T-cell (primary cell): ENCODE data around the gene NEMP2. TPM values are rescaled to one million over a fixed set of nuclear protein-coding genes. Genes with fewer than 3 reads are reported as not detected.

Experiments used
- ATAC-seq, 4 experiments: fragments of 200-7000 bp in 3 of 4; fragments of 150-1000 bp in 1 of 4; cut with Tn5 transposase; replicated peaks in 1 of 4; 1 replicate in 3 of 4; 2 replicates in 1 of 4; pipeline ENCODE4 v1.10.0; 2021; ENCODE audit warnings: moderate library complexity in 3 of 4, mild to moderate bottlenecking in 2 of 4, moderate number of reproducible peaks in 1 of 4
- CTCF ChIA-PET, 2 donors: fragments of 300-600 bp; sonication (Branson Sonifier 250); formaldehyde crosslinking; loops; one replicate each; lab custom pipeline; 2022; ENCODE audit warnings: antibody characterized with exemption in 2 of 2; lab: Charles Lee
- POLR2A ChIA-PET, 2 donors: fragments of 300-600 bp; sonication (Branson Sonifier 250); formaldehyde crosslinking; loops; one replicate each; lab custom pipeline; 2022; ENCODE audit warnings: antibody characterized with exemption in 2 of 2; lab: Charles Lee
- DNase-seq, 35 experiments: peaks; one replicate each; pipeline versions ENCODE4 v3.0.0 to v3.0.0-alpha.2; 2013 to 2023
- H3K27ac ChIP-seq: one replicate; pipeline ENCODE4 v1.5.1; 2013; ENCODE audit warnings: low read length
- H3K27me3 ChIP-seq, 2 experiments: replicated peaks in 1 of 2; 1 replicate in 1 of 2; 2 replicates in 1 of 2; pipeline versions ENCODE4 v1.6.1 to v1.7.0; 2013; ENCODE audit warnings: low read length in 1 of 2, mixed read lengths in 1 of 2; ENCODE audit not compliant: control insufficient read depth in 2 of 2, insufficient read depth in 2 of 2; ENCODE audit errors: extremely low read depth in 1 of 2
- H3K36me3 ChIP-seq, 2 donors: 1 replicate in 1 of 2; 2 replicates in 1 of 2; pipeline versions ENCODE4 v1.6.1 to v1.7.0; 2013; ENCODE audit warnings: low read length in 1 of 2; ENCODE audit not compliant: control insufficient read depth in 2 of 2, insufficient read depth in 1 of 2; ENCODE audit errors: extremely low read depth in 1 of 2
- H3K4me1 ChIP-seq, 2 experiments: 1 replicate in 1 of 2; 2 replicates in 1 of 2; pipeline versions ENCODE4 v1.6.1 to v1.7.0; 2013; ENCODE audit warnings: low read length in 2 of 2, mixed read lengths in 1 of 2; ENCODE audit not compliant: insufficient read depth in 2 of 2, control insufficient read depth in 1 of 2; ENCODE audit errors: extremely low read depth in 1 of 2
- H3K4me3 ChIP-seq, 2 donors: 1 replicate in 1 of 2; 2 replicates in 1 of 2; pipeline versions ENCODE4 v1.5.1 to v1.7.0; 2013; ENCODE audit warnings: mild to moderate bottlenecking in 2 of 2, low read length in 1 of 2, moderate library complexity in 1 of 2; ENCODE audit not compliant: control insufficient read depth in 1 of 2; ENCODE audit errors: extremely low read depth in 1 of 2
- H3K9me3 ChIP-seq: 2 replicates; pipeline ENCODE4 v1.7.0; 2013
- H3K27ac Mint-ChIP-seq, 2 donors: one replicate each; pipeline ENCODE4 v1.8.0; 2020 to 2021; ENCODE audit warnings: mild to moderate bottlenecking in 2 of 2, mixed read lengths in 2 of 2
- H3K27me3 Mint-ChIP-seq, 2 donors: one replicate each; pipeline ENCODE4 v1.8.0; 2021 to 2022; ENCODE audit warnings: mixed read lengths in 2 of 2
- H3K36me3 Mint-ChIP-seq: one replicate; pipeline ENCODE4 v1.8.0; 2021; ENCODE audit warnings: mixed read lengths
- H3K4me1 Mint-ChIP-seq, 3 donors: one replicate each; pipeline ENCODE4 v1.8.0; 2020 to 2022; ENCODE audit warnings: mixed read lengths in 3 of 3, mild to moderate bottlenecking in 1 of 3
- H3K4me3 Mint-ChIP-seq, 3 donors: one replicate each; pipeline ENCODE4 v1.8.0; 2020 to 2022; ENCODE audit warnings: mild to moderate bottlenecking in 3 of 3, mixed read lengths in 3 of 3, moderate library complexity in 3 of 3
- H3K9me3 Mint-ChIP-seq, 3 donors: one replicate each; pipeline ENCODE4 v1.8.0; 2020 to 2022; ENCODE audit warnings: mixed read lengths in 3 of 3
- WGBS: methylation state at CpG from one replicate; pipeline ENCODE4 v1.1.5; 2013; ENCODE audit warnings: missing lambda C conversion rate; ENCODE audit not compliant: insufficient coverage; 5-methylcytosine and 5-hydroxymethylcytosine counted together
- total RNA-seq, 35 experiments: library from RNA in 6 of 35; stranded (reverse) in 6 of 35; fragments of 120-200 nt in 1 of 35; gene quantifications; one replicate each; pipeline versions ENCODE4 v1.2.1 to v1.2.4 and lab custom pipeline; 2013 to 2026

Gene NEMP2
- total RNA-seq, 5 donors from 2014 or later (not counting 1 experiment from before 2014, with no cell fraction given): 11.1 to 16.2 (median 15.3) TPM

- Histone ChIP-seq H3K27ac (no peak overlapping the region), H3K4me1 (peaks cover 0 to 8% of the 10 kb centered on the region in 2 experiments), H3K4me3 (no peak overlapping the region), H3K36me3 (peaks cover 7 to 26% of the 10 kb centered on the region in 2 donors), H3K9me3 (no peaks in the 10 kb centered on the region), H3K27me3 (no peaks in the 10 kb centered on the region)
- ChIA-PET POLR2A (no interaction called here), CTCF (no interaction called here)
- no peak for ATAC-seq
- 100% methylated on average over 1 of the region's 3 CpGs for WGBS
- H3K4me1 Mint-ChIP-seq: peaks cover 51 to 58% (median 54%) of the 10 kb centered on the region in 3 donors
- DNase-seq: no peak
- H3K36me3 Mint-ChIP-seq: peaks cover 64% of the 10 kb centered on the region
- no peak overlapping the region for H3K4me3 Mint-ChIP-seq
- no peaks in the 10 kb centered on the region for H3K9me3 Mint-ChIP-seq
- no peak overlapping the region for H3K27ac Mint-ChIP-seq
- no peaks in the 10 kb centered on the region for H3K27me3 Mint-ChIP-seq
Observed at GRCh38 chr2:190486037-190486623, 48.4 kb downstream of the NEMP2 start.

- no peaks in the 10 kb centered on the region for H3K27me3 Mint-ChIP-seq
- peaks cover 0 to 3% of the 10 kb centered on the region in 2 donors for H3K36me3 ChIP-seq
- no peaks in the 10 kb centered on the region for H3K9me3 ChIP-seq
- no peak overlapping the region for H3K4me3 Mint-ChIP-seq
- ChIA-PET POLR2A (interaction anchor here (0.6 kb wide), 2 partner anchors 38 to 674 kb away, joined by 3 read pairs; no protein-coding TSS in a partner anchor), CTCF (interaction anchor here in 1 of 2 donors (0.8 kb wide), 1 partner anchor 197 kb away, joined by 3 read pairs; no protein-coding TSS in a partner anchor)
- ATAC-seq (no peak), DNase-seq (no peak)
- peaks cover 35% of the 10 kb centered on the region for H3K36me3 Mint-ChIP-seq
- peaks cover 0 to 1% of the 10 kb centered on the region in 2 experiments for H3K4me1 ChIP-seq
- H3K27ac Mint-ChIP-seq: no peak overlapping the region
- no peaks in the 10 kb centered on the region for H3K27me3 ChIP-seq
- no peak overlapping the region for H3K4me3 ChIP-seq
- no peaks in the 10 kb centered on the region for H3K9me3 Mint-ChIP-seq
- H3K27ac ChIP-seq: no peak overlapping the region
- peaks cover 42 to 47% (median 45%) of the 10 kb centered on the region in 3 donors for H3K4me1 Mint-ChIP-seq
Observed at GRCh38 chr2:190482451-190482850, 52.1 kb downstream of the NEMP2 start.

GRCh38 chr2:190481339-190481738 lies 53.2 kb downstream of the NEMP2 start:
- Mint-ChIP-seq H3K4me3 (no peak overlapping the region), H3K36me3 (peaks cover 31% of the 10 kb centered on the region), H3K27ac (no peak overlapping the region), H3K9me3 (no peaks in the 10 kb centered on the region), H3K27me3 (no peaks in the 10 kb centered on the region), H3K4me1 (peaks cover 33 to 41% (median 40%) of the 10 kb centered on the region in 3 donors)
- WGBS: no CpG with 5 or more reads among the region's 2 CpGs
- H3K27ac ChIP-seq: no peak overlapping the region
- ATAC-seq: no peak
- no peak for DNase-seq
- H3K27me3 ChIP-seq: no peaks in the 10 kb centered on the region
- H3K4me3 ChIP-seq: no peak overlapping the region
- H3K4me1 ChIP-seq: no peaks in the 10 kb centered on the region
- peaks cover 0 to 3% of the 10 kb centered on the region in 2 donors for H3K36me3 ChIP-seq
- CTCF ChIA-PET: no interaction called here
- no peaks in the 10 kb centered on the region for H3K9me3 ChIP-seq
- POLR2A ChIA-PET: no interaction called here

- Mint-ChIP-seq H3K9me3 (no peaks in the 10 kb centered on the region), H3K4me1 (peaks cover 25 to 32% (median 29%) of the 10 kb centered on the region in 3 donors), H3K27ac (peak overlapping the region; percentile 49 to 54), H3K27me3 (no peaks in the 10 kb centered on the region), H3K4me3 (no peak overlapping the region), H3K36me3 (peaks cover 32% of the 10 kb centered on the region)
- no peaks in the 10 kb centered on the region for H3K9me3 ChIP-seq
- ChIA-PET POLR2A (no interaction called here), CTCF (no interaction called here)
- H3K27me3 ChIP-seq: no peaks in the 10 kb centered on the region
- H3K27ac ChIP-seq: no peak overlapping the region
- no peak overlapping the region for H3K4me3 ChIP-seq
- WGBS: no CpG with 5 or more reads among the region's 3 CpGs
- DNase-seq (no peak), ATAC-seq (no peak)
- no peaks in the 10 kb centered on the region for H3K4me1 ChIP-seq
- H3K36me3 ChIP-seq: peaks cover 0 to 3% of the 10 kb centered on the region in 2 donors
Observed at GRCh38 chr2:190478572-190479195, 55.8 kb downstream of the NEMP2 start.

- Histone ChIP-seq H3K36me3 (peaks cover 0 to 3% of the 10 kb centered on the region in 2 donors), H3K27ac (no peak overlapping the region), H3K4me1 (no peaks in the 10 kb centered on the region), H3K4me3 (no peak overlapping the region), H3K27me3 (no peaks in the 10 kb centered on the region), H3K9me3 (no peaks in the 10 kb centered on the region)
- Mint-ChIP-seq H3K4me3 (no peak overlapping the region), H3K27me3 (no peaks in the 10 kb centered on the region), H3K27ac (peak overlapping the region in 1 of 2 donors; percentile 2), H3K4me1 (peaks cover 21 to 27% (median 27%) of the 10 kb centered on the region in 3 donors), H3K36me3 (peaks cover 34% of the 10 kb centered on the region), H3K9me3 (no peaks in the 10 kb centered on the region)
- POLR2A ChIA-PET: no interaction called here
- WGBS: 100% methylated on average over 3 of the region's 4 CpGs
- ATAC-seq (no peak), DNase-seq (no peak)
- CTCF ChIA-PET: interaction anchor here in 1 of 2 donors (0.6 to 1.0 kb wide), 2 partner anchors 64 to 95 kb away, joined by 3 read pairs; no protein-coding TSS in a partner anchor
Observed at GRCh38 chr2:190477661-190478454, 56.7 kb downstream of the NEMP2 start.

- peaks cover 3 to 15% of the 10 kb centered on the region in 2 donors for H3K36me3 ChIP-seq
- no peak for DNase-seq
- peaks cover 0 to 4% (median 0%) of the 10 kb centered on the region in 3 donors for H3K9me3 Mint-ChIP-seq
- H3K36me3 Mint-ChIP-seq: peaks cover 52% of the 10 kb centered on the region
- H3K4me1 Mint-ChIP-seq: peaks cover 40 to 47% (median 47%) of the 10 kb centered on the region in 3 donors
- ATAC-seq: no peak
- H3K9me3 ChIP-seq: no peaks in the 10 kb centered on the region
- no peak overlapping the region for H3K4me3 Mint-ChIP-seq
- peak overlapping the region in 1 of 2 donors; percentile 67 for H3K27ac Mint-ChIP-seq
- CTCF ChIA-PET: interaction anchor here (0.5 to 1.3 kb wide), 5 partner anchors 11 to 1950 kb away, joined by 3 to 5 read pairs (median 3); no protein-coding TSS in a partner anchor
- no peaks in the 10 kb centered on the region for H3K27me3 Mint-ChIP-seq
- no peak overlapping the region for H3K27ac ChIP-seq
- no CpG with 5 or more reads among the region's 5 CpGs for WGBS
- no peaks in the 10 kb centered on the region for H3K27me3 ChIP-seq
- peaks cover 11 to 13% of the 10 kb centered on the region in 2 experiments for H3K4me1 ChIP-seq
- POLR2A ChIA-PET: interaction anchor here in 1 of 2 donors (0.5 kb wide), 2 partner anchors 110 to 758 kb away, joined by 3 to 8 read pairs; no protein-coding TSS in a partner anchor
- no peak overlapping the region for H3K4me3 ChIP-seq
Observed at GRCh38 chr2:190470256-190470826, 64.2 kb downstream of the NEMP2 start.
